Measurements from ENCODE around the gene KIAA0586.
"Not testable (repeated sequence)": the region's sequence is repeated elsewhere in the genome, so short reads cannot be mapped to it uniquely, and the experiment has no call there.

KIAA0586 gene

GRCh38 chr14:58549105-58549757 lies 121.7 kb downstream of the KIAA0586 start:
- no peak for DNase-seq (ENCODE audit: low read depth)

DNA sequence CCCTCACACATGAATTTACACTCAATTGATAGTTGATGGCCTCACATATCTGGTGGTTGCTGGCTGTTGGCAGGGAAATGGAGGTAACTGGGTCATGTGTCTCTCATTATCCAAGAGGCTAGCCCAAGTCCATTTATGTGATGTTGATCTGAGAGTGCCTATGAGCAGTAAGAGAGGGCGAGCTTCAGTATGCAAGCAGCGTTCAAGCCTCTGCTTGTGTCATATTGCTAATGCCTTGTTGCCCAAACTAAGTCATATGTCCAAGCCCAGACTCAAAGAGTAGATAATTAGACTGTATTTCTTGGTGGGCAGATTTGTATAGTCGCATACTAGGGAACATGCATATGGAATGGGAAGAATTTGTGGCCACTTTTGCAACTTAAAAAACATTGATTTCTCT lies 126.4 kb downstream of the KIAA0586 start:
- DNase-seq (ENCODE audit: low read depth), result no peak

- no peak for DNase-seq (ENCODE audit: low read depth)
These were observed 128.1 kb downstream of the KIAA0586 start for GRCh38 chr14:58555647-58556046.

DNA sequence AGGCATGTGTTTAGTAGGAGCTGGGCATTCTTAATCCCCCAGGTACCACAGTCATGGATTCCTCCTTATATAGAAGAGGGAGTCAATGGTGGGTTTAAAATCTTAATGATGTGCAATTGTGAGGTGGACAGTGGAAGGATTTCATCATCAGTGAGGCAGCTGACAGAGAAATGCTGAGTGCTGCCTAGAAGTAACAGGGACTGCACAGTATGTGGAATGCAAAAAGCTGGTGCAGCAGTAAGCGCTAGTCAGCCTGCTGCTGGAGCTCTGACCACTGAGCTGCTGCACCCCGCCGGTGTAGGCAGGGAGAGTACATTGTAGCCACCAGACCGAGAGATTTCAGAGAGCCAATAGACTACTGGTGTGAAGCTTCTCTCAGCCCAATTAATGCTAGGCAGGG lies 129.7 kb downstream of the KIAA0586 start:
- no peak for DNase-seq (ENCODE audit: low read depth)

GRCh38 chr14:58560208-58560607 lies 132.7 kb downstream of the KIAA0586 start:
- no peak for DNase-seq (ENCODE audit: low read depth)

DNA sequence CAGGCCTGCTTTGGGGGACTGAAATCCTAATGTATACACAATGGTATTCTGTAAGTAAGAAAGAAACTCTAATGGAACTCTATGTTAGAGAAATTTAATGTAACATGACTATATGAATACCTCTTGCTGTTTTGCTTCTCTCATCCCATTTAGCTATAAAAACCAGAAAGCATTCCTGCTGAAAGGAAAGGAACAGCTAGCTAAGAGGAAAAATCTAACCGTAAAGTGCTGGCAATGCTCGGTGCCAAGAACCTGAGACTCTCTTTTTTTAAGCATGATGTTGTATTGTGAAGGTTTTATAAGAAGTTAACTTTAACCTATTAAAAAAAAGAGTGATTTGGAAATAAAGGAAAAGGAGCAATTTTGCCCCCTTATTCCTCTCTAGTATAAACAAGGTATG lies 134.6 kb downstream of the KIAA0586 start:
- no peak for DNase-seq (ENCODE audit: low read depth)

DNA sequence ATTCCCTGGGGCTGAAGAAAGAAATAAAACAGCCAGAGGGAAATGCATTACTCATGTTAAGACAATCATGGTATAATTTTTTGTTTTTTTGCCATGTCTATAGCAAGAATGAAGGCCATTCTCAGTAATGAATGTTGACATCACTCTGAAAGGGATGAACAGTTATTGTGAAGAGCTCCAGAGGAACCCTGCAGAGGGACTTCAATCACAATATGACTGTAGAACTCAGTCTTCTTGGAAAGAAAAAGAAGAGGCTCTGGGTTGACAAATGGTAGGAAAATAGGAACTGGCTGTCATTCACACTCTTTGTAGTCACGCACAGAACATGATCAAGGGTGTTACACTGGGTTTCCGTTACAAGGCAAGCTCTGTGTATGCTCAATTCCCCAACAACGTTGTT lies 136.5 kb downstream of the KIAA0586 start:
- DNase-seq (ENCODE audit: low read depth), result no peak

DNA sequence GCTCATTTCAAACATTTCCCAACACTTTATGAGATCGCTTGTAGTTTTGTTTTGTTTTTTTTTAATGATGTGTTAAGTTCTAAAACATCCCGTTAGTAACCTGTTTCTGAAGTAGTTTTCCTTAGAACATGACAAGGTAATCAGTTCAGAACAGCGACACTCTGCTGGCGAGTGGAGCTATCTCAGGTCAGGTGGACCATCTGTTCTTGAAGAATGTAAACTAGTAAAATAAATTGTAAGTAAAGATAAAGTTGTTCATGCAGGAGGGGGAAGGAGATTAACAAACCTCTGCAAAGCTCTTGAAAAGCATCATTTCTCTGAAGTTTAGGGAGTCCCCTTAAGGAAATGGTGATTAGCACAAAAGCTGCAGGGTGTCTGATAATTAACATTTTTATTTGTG lies 138.3 kb downstream of the KIAA0586 start:
- DNase-seq (ENCODE audit: low read depth), result no peak

- DNase-seq (ENCODE audit: low read depth), result no peak
These were observed 139.5 kb downstream of the KIAA0586 start for GRCh38 chr14:58566979-58567378.

DNA sequence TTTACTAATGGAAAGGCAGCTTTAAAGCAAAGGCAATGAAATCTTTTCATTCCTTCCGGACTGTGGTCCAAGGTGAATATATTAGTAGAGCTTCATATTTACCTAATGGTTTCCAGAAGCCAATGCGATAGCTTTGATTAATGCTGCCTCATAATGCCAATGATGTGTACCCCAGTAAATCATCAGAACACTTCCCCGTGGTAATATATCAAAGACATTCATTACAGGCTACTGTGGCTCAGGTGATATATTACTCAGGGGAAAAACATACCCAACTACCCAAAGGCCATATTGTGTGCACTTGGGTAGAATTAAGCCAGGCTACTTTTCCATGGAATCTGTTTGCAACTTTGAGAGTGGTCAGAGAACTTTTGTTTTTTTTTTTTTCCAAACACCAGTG lies 140.8 kb downstream of the KIAA0586 start:
- no peak for DNase-seq (ENCODE audit: low read depth)

DNA sequence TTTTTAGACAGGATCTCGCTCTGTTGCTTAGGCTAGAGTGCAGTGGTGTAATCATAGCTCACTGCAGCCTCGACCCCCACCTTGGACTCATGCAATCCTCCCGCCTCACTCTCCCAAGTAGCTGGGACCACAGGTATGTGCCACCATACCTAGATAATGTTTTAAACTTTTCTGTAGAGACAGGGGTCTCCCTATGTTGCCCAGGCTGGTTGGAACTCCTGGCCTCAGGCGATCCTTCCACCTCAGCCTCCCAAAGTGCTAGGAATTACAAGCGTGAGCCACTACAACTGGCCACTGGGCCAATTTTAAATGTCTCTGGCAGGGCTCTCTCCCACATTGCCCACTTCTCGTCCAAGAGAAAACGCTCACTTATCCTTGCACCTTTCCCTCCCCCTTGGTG lies 143.7 kb downstream of the KIAA0586 start:
- DNase-seq (ENCODE audit: low read depth), result no peak

DNA sequence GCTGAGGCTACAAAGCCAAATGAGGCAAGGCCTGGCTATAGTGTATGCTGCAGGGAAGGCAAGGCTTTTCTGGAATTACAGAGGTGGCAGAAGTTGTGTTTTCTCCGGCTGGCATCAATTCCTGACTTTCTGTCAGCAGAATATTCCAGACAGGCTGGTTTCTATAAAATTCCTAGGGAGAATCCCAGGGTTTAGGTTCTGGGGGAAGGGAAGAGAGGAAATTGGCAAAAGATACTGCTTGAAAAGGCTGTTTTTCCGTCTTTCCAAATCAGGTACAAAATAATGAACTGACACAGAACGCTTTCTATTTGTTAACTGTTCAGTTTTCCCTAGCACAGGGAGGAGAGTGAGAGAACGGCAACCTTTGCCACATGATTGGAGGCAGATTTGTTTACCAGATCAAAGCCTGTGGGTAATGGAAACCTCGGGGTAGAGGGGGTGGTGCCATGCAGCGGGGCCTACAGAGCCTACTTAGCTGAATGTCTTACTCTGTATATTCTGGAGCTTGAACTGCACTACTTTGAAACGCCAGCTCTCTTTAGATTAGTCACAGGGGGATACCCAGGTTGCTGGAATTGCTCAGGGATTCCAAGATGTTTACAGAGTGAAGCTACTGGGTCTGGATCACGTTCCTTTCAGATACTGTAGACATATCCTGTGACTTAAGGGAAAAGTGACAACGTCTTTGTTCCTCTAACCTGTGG lies 144.4 kb downstream of the KIAA0586 start:
- DNase-seq (ENCODE audit: low read depth), result no peak

DNA sequence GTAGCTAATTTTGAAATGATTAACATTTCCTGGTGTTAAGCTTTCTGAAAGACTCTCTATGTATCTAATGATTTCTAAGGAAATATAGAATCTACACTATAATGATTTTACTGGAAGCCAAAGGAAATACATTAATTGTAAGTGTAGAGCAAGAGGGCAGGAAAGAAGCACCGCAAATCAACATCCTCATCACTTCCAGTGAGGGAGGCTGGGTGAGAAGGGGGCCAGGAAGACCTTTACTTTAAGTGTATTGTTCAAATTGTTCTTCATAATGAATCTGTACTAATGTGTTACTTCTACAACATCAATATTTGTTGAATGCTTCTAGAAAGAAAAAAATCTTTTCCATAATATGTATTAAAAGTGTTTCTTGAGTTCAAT lies 144.9 kb downstream of the KIAA0586 start:
- DNase-seq (ENCODE audit: low read depth), result no peak

DNA sequence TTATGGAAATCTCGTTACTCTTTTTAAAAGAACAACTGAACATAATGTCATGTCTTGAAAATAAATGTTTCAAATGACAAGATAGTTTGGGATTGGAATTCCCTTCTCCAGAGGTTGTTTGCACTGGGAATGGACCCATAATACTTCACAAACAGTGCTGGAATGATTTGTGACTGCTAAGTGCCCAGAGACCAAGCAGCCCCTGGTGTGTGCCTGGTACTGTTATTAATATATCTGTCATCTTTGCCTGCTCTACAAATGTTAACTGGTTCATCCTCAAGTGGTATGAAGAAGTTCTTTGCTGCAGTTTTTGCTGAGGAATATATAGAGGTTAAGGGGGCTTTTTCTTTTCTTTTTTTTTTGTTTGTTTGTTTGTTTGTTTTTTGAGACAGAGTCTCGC lies 145.3 kb downstream of the KIAA0586 start:
- DNase-seq (ENCODE audit: low read depth), result no peak

GRCh38 chr14:58574623-58575022 lies 147.1 kb downstream of the KIAA0586 start:
- no peak for DNase-seq (ENCODE audit: low read depth)

DNA sequence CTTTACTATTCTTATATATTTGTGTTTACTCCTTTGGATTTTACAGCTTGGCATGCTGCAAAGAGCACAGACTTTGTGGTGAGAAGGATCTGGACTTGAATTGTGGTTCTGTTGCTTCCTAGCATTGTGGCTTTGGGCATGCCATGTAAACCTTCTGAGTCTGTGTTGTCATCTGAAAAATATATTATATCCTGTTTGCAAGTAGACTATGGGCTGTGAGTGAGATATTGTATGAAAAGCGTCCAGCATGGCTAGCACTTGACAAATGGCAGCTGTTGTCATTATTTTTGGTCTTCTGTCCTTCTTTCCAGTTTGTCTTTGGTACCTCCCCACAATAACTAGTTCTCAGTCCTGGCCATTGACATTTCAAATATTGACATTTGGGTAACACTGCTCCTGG lies 148.4 kb downstream of the KIAA0586 start:
- DNase-seq (ENCODE audit: low read depth), result no peak

GRCh38 chr14:58580035-58580434 lies 152.5 kb downstream of the KIAA0586 start:
- not testable (repeated sequence) for DNase-seq (ENCODE audit: low read depth)

DNA sequence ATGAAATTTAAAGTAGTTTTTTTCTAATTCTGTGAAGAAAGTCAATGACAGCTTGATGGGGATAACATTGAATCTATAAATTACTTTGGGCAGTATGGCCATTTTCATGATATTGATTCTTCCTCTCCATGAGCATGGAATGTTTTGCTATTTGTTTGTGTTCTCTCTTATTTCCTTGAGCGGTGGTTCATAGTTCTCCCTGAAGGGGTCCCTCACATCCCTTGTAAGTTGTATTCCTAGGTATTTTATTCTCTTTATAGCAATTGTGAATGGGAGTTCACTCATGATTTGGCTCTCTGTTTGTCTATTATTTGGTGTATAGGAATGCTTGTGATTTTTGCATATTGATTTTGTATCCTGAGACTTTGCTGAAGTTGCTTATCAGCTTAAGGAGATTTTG lies 153.9 kb downstream of the KIAA0586 start:
- not testable (repeated sequence) for DNase-seq (ENCODE audit: low read depth)

DNA sequence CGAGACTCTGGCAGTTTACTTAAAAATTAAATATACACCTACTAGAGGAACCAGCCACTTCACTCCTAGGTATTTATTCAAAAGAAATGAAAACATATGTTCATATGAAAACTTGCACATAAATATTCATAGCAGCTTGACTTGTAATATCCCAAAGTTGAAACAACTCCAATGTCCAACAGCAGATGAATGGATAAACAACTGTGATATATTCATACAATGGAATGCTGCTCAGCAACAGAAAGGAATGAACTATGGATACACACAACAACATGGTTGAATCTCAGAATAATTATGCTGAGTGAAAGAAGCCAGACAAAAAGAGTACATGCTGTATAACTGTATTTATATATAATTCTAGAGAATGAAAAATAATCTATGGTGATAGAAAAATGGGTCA lies 156.9 kb downstream of the KIAA0586 start:
- no peak for DNase-seq (ENCODE audit: low read depth)

- DNase-seq (ENCODE audit: low read depth), result no peak
These were observed 159.8 kb downstream of the KIAA0586 start for GRCh38 chr14:58587271-58587670.

DNA sequence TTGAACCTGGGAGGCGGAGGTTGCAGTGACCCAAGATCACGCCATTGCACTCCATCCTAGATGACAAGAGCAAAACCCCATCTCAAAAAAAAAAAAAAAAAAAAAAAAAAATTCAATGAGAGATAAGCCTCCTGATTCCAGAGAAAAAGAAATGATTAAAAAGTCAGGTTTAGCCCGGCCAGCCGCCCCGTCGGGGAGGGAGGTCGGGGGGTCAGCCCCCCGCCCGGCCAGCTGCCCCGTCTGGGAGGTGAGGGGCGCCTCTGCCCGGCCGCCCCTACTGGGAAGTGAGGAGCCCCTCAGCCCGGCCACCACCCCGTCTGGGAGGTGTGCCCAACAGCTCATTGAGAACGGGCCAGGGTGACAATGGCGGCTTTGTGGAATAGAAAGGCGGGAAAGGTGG lies 160.8 kb downstream of the KIAA0586 start:
- not testable (repeated sequence) for DNase-seq (ENCODE audit: low read depth)

- no peak for DNase-seq (ENCODE audit: low read depth)
These were observed 166.5 kb downstream of the KIAA0586 start for GRCh38 chr14:58593977-58594376.

- no peak for DNase-seq (ENCODE audit: low read depth)
These were observed 169.5 kb downstream of the KIAA0586 start for GRCh38 chr14:58597041-58597440.
